HG02840 (cell line): ENCODE results near the gene ST14.
"Not testable (repeated sequence)": the region's sequence is repeated elsewhere in the genome, so short reads cannot be mapped to it uniquely, and the experiment has no call there.

ENCODE experiments used
- ATAC-seq: cut with Tn5 transposase; IDR thresholded peaks from one replicate; pipeline ENCODE4 v1.9.1; 2021; ENCODE audit warnings: mild to moderate bottlenecking, moderate library complexity, moderate number of reproducible peaks; ENCODE audit not compliant: unreplicated experiment, low FRiP score

ST14 gene

DNA sequence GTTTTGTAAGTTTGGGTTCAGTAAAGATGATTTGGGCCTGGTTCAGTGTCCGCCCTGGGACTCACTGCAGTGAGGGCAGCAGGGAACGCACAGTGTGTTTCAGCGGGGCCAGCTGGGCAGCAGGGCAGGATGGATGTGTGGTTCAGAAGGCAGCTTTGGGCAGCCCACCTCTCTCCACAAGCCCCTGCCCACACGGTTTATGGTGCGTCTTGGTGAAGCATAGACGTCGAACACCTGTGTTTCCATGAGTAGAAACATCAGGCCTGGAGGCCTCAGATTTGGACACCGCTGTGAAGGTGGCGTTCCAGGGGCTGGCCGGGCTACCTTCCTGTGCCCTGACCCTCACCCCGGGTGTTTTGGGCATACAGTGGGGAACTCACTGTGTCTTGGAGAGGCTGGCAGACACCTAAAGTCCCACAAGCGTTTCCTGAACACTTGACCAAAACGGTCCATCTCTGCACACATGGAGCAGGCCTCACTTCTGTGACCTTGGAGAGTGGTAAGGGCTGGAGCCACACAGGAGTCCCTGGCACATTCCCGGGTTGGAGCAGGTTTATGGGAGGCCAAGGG, 59.0 kb downstream of the ST14 start:
- ATAC-seq: no peak

DNA sequence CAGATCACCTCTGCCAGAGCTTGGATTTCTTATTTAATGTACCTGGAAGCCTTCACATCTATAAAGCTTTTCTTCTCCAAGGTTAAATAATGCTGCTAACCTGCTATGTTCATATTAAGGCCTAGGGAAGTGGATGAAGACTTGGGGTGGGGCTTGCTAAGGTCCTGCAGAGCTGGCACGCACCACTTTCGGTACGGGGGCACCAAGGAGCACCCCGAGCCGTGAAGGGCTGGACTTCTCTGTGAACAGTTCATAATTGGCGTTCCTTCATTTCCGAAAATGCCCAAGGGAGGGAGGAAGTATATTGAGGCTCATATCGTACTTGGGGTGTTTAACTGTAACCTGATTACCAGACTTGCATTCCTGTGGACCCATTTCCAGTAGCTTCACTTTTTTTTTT, 59.6 kb downstream of the ST14 start:
- ATAC-seq: no peak

DNA sequence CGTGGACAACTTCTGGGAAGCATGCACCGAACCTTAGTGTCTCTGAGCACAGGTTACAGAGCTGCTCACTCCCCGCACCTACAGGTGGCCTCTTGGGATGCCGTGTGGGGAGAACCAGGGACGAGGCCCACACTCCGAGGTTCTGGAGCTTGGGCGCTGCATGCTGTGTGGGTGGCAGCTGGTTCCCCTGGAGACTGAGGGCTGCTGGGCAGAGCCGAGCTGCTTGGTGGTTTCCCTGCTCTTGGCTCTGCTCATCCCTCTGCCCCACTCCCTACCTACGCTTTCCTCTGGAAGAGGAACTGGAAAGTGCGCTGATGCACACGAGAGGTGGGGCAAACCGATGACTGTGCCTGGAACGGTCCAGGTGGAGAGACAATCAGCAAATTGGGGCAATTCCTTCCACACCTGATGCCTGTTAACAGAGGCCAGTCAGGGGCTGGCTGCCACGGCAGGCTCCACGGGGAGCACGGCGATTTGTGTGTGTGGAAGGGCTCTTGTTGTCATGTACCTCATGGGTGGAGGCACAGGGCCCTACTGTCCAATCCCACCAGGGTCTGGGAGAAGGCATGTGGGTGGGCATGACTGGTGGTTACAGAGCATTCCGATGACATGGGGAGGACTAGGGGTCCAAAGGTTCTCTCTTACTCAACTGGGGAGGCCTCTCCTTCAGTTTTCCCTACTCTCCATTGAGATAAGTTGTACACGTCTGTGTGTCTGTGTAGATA, 60.9 kb downstream of the ST14 start:
- no peak for ATAC-seq

DNA sequence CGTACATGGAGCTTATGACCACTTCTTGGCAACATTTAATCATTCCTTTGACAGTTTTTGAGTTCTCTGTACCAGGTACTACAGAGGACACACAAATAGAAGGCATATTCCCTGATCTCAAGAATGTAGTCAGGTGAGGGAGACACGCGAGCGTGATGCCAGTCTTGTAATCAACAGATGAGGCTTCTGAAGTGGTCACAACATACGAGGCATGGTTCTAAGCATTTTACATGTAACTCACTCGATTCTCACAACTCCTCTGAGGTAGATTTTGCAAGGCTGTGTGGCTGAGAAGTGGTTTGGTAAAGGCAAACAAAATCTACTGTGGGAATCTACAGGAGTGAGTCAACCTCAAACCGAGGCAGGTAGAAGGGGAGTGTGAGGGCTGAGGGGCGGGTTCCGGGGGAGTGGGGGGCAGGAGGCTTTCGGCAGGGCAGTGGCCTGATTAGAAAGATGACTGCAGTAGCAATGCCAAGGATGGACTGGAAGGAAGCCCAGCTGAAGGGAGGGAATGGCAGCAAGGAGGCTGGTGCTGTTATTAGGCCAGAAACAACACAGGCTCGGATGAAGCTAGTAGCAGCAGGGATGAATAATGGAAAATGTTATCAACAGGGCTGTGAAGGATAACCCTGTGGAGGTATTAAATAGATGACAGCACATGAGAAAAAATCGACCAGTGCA, 63.8 kb downstream of the ST14 start:
- ATAC-seq: no peak

DNA sequence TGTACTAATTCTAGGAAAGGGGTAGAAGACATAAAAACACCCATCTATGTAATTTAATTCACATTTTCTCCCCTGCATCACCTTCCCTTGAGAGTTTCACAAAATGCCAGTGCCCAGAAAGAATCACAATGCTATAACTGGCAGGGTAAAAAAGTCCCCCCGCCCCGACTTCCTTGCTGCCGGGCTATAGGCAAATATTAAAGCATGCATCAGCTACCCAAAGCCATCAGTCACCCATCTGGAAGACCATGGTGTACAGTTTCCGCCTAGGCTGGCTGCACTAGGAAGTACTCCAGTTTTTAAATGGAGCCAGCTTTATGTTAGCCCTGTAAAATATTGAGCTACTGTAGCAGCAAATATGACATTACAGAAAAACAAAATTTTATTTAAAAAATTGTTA, 67.8 kb downstream of the ST14 start:
- ATAC-seq: no peak

DNA sequence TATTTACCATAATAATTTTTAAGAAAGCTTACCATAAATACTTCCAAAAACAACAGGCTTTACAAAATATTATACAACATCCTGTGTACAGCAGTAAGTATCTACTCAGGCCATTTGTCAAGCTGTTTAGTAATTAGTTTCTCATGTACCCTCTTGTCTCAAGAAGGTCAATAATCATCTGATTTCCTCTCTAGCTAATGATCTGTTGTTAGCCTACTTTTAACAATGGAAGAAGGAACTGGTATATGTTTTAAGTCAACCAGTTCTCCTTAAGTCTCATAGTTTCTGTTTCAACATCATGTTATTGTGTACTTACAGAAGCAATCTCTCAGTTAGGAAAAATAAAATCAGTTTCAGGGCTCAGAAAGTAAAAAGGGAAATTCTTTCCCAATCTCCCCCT, 73.9 kb downstream of the ST14 start:
- not testable (repeated sequence) for ATAC-seq

DNA sequence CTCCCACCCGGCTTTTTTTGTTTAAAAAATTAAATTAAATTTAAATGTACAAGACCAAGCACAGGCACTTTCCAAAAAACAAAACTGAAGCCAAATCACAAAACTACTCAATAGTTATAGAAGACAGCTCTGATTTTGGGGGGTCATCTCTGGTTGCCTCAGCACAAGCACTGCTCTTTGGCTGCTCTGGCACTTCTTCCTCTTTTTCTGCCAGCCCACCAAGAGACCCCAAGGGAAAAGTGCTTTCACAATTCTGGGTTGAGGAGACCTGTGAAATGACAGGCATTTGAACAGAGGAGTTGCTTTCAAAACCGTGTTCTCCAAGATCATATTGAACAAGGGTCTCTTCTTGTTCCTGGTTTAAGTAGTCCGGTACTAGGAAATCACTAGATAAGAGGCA, 74.3 kb downstream of the ST14 start:
- not testable (repeated sequence) for ATAC-seq

DNA sequence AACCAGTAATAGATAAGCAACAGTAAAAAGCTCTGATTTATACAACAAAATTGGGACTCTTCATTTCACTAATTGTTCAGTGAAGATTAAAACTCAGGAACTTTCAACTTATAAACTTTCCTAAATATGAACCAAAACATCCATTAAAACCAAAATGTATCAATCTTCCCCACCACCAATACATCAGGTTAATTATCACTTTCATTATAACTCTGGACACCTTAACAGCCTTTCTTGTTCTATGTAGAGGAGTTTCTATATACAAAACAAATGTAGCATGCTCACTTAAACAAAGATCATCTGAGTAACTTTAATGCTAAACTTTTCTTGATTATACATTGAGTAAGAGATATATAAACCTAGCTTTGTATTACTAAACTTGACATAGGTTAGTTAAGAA, 74.7 kb downstream of the ST14 start:
- no peak for ATAC-seq

DNA sequence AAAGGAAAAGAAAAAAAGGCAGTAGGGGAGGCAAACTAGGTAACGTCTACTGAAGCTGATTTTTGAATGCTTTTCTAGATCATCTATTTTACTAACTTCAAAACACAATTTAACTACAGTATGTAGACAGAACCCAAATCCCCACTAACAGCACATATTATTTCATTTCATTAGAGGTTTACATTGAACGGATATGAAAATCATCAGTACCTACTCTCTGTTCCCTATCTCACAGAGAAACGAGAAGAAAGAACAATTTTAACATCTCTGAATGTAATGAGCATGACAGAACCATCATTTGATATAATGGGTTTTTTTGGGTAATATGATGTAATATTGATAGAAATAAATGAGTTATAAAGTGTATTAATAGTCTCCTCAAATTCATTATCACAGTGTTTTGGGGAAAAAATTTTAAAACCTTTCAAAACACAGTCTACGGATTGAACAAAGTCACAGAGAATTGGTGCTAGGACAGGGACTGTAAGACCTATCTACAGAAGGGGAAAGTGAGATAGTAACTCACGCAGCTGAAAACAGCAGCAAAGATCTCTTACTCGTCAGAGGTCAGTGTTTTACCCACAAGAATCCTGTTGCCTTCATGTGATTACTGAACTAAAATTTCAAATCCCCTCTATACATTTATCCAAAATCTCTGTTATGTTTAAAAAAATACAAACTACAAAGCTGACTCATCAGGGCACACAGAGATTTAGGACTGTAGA, 77.9 kb downstream of the ST14 start:
- ATAC-seq: no peak

DNA sequence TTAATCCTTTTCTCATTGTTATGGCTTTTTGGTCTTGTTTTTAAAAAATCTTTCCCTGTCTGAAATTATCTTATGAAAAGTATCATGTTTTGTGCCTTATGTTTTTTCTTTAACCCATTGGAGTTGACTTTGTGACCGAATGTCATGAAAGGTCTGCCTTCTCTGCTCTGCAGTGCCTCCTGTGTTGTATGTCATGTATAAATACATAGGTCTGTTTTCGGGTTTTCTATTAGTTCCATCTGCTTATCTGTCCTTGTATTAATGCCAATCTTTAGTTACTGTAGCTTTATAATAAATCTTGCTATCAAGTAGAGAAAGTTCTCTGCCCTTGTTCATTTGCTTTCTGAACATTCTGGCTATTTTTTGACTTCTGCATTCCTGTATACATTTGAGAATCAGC, 82.1 kb downstream of the ST14 start:
- no peak for ATAC-seq

DNA sequence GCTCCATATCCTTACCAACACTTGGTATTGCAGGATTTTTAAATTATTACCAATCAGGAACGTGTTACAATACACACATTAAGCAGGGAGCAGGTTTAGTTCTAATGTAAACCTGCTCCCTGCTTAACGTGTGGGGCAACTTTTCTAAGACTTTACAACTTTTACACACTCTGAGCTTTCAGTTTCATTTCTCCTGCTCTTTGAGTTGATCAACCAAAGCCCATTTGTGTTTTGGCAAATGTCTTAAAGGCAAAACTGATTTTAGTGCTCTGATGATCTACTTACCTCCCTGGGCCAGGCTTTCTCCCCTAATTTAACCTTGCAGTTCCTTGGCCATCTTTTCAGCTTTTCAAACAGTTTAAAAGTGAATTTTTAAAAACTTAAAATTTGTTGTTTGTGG, 84.2 kb downstream of the ST14 start:
- ATAC-seq: peak; percentile 61

DNA sequence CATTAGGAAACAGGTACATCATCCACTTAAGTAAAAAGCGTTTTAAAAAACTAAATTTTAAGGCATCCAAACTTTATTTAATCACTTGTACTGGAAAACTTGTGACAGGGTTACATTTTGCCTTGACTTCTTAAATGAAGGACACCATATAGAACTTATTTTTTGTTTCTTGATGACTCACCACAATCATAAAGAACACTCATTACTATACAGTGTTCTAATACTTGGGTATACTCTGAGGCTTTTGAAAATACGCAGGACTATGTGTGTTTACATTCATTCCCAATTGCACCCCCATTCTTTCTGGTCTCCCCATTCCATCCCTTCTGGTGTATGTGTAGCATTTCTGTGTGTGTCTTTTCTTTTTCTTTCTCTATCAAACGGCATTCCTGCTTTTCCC, 85.3 kb downstream of the ST14 start:
- ATAC-seq: no peak

DNA sequence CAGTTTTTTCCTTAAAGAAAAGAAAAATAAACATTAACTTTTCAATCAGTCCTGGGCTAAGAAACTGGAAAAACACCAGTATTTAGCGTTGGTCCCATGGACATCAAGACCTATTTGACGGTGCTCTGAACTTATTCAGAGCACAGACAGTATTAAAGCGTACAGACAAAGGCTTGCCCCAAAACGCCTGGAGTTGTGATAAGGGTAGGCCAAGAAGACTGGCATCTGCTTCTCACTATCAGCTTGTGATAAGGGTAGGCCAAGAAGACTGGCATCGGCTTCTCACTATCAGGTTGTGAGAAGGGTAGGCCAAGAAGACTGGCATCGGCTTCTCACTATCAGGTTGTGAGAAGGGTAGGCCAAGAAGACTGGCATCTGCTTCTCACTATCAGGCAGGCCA, 85.8 kb downstream of the ST14 start:
- ATAC-seq: not testable (repeated sequence)

DNA sequence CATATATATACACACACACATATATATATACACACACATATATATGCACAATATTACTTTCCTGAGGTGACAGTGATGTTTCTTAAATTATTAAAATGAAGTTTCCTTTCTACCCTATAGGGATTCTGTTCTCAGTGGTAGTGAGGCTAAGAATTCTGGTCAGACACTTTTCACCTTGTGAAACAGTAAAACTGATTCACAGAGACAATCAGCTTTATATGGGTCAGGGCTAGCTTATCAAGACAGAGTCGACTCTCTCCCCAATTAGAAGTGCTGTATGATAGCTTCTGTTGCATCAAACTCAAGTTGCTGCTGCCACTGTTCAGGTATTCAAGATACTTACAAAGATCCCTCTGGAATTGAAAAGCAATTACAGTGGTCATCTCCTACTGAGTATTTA, 86.7 kb downstream of the ST14 start:
- no peak for ATAC-seq

DNA sequence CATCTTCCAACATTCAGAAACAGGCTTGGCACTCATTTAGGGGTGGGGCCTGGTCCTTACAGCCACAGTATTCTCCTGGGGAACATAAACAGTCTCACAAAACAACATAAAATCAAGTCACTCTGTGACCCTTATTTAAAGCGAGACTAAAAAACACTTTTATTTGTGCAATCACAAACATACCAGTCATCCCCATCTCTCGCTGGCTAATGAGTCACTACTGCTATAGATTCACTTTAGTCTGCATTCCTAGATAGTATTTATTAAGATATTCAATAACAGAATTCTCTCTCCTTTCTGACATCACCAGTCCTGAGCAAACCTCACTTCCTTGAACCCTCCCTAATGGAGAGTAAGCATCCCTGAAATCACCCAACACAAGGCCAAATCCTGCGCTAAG, 87.2 kb downstream of the ST14 start:
- ATAC-seq: no peak

DNA sequence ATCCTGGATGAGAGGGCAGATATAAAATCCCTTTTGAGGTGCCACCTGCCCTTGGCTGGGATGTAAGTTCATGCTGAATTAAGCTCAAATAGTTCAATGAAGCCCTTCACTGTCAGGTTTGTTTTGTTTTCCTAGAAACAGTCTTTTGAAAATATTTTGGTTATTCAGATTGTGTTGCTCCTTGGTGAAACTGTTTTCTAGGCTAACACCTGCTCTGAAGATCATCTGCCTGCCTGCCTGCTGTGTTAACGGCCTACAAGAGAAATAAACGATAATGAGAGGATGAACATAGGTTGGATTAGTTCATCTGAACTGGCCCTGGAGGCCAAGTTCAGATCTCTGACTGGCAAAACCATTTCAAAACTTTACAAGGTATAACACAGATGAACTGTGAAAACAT, 87.7 kb downstream of the ST14 start:
- ATAC-seq: no peak

DNA sequence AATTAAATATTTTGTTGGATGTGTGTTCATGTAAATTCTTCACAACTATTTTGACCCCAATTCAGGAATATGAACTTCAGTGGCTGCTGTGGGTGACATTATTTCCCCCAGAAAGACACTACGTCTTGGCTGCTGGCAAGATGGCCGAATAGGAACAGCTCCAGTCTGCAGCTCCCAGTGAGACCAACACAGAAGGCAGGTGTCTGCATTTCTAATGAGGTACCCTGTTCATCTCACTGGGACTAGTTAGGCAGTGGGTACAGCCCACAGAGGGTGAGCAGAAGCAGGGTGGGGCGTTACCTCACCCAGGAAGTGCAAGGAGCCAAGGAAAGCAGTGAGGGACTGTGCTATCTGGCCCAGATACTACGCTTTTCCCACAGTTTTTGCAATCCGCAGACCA, 89.8 kb downstream of the ST14 start:
- ATAC-seq: no peak

DNA sequence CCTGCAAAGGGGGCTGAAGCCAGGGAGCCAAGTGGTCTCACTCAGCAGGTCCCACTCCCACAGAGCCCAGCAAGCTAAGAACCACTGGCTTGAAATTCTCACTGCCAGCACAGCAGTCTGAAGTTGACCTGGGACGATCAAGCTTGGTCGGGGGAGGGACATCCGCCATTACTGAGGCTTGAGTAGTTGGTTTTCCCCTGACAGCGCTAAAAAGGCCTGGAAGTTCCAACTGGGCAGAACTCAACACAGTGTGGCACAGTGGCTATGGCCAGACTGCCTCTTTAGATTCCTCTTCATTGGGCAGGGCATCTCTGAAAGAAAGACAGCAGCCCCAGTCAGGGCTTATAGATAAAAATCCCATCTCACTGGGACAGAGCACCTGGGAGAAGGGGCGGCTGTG, 90.3 kb downstream of the ST14 start:
- not testable (repeated sequence) for ATAC-seq

DNA sequence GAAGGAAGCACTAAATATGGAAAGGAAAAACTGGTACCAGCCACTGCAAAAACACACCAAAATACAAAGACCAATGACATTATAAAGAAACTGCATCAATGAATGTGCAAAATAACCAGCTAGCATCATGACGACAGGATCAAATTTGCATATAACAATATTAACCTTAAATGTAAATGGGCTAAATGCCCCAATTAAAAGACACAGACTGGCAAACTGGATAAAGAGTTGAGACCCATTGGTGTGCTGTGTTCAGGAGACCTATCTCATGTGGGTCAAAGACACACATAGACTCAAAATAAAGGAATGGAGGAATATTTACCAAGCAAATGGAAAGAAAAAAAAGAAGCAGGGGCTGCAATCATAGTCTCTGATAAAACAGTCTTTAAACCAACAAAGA, 92.2 kb downstream of the ST14 start:
- ATAC-seq: not testable (repeated sequence)
